WTC11 (cell line): ENCODE measurements around the gene TESK2. TPM values are rescaled to one million over a fixed set of nuclear protein-coding genes. Genes with fewer than 3 reads are reported as not detected.
"Not testable (repeated sequence)": the region's sequence is repeated elsewhere in the genome, so short reads cannot be mapped to it uniquely, and the experiment has no call there.

ENCODE experiments used
- ATAC-seq: fragments of 200-7000 bp; cut with Tn5 transposase; 2 replicates; pipeline ENCODE4 v1.10.0; 2021; ENCODE audit warnings: mild to moderate bottlenecking, moderate library complexity
- CTCF ChIA-PET: fragments of 300-600 bp; sonication (Branson Sonifier 250); formaldehyde crosslinking; loops from one replicate; lab custom pipeline; 2021; ENCODE audit warnings: antibody characterized with exemption; lab: Charles Lee
- POLR2A ChIA-PET: fragments of 350-600 bp; sonication (Branson Sonifier 250); formaldehyde crosslinking; loops from one replicate; lab custom pipeline; 2021; ENCODE audit warnings: antibody characterized with exemption; lab: Charles Lee
- DNase-seq: peaks from one replicate; pipeline ENCODE4 v3.0.0; 2021; ENCODE audit warnings: low spot score
- H3K27ac Mint-ChIP-seq: 2 replicates; pipeline ENCODE4 v1.8.0; 2021; ENCODE audit warnings: mixed read lengths
- H3K27me3 Mint-ChIP-seq: 2 replicates; pipeline ENCODE4 v1.8.0; 2021; ENCODE audit warnings: low read depth, mild to moderate bottlenecking, moderate library complexity, mixed read lengths
- H3K36me3 Mint-ChIP-seq: 2 replicates; pipeline ENCODE4 v1.8.0; 2021; ENCODE audit warnings: mixed read lengths
- H3K4me1 Mint-ChIP-seq: 2 replicates; pipeline ENCODE4 v1.8.0; 2022; ENCODE audit warnings: mixed read lengths
- H3K4me3 Mint-ChIP-seq: 2 replicates; pipeline ENCODE4 v1.8.0; 2021; ENCODE audit warnings: mild to moderate bottlenecking, moderate library complexity, mixed read lengths
- H3K9me3 Mint-ChIP-seq: 2 replicates; pipeline ENCODE4 v1.8.0; 2021; ENCODE audit warnings: mixed read lengths
- FOXP1 ChIP-seq: sonication (generic); formaldehyde crosslinking; IDR thresholded peaks from 2 replicates; pipeline ENCODE4 v1.8.0; 2022; ENCODE audit warnings: missing genetic modification reagents, mild to moderate bottlenecking, moderate library complexity, borderline replicate concordance
- GTF2I ChIP-seq: fragments of 250-450 bp; sonication (Bioruptor Pico); conservative IDR thresholded peaks from 2 replicates; pipeline ENCODE4 v1.4.0; 2021; ENCODE audit warnings: mild to moderate bottlenecking
- PRRX2 ChIP-seq: fragments of 250-450 bp; sonication (Bioruptor Pico); IDR thresholded peaks from 2 replicates; pipeline ENCODE4 v1.8.0; 2021; ENCODE audit warnings: mild to moderate bottlenecking
- SMAD4 ChIP-seq: sonication (generic); formaldehyde crosslinking; IDR thresholded peaks from 2 replicates; pipeline ENCODE4 v1.8.0; 2022; ENCODE audit warnings: mild to moderate bottlenecking, missing genetic modification reagents
- SOX15 ChIP-seq: fragments of 250-450 bp; sonication (Bioruptor Pico); IDR thresholded peaks from 2 replicates; pipeline ENCODE4 v1.9.0; 2021; ENCODE audit warnings: mild to moderate bottlenecking
- TEAD1 ChIP-seq: sonication (generic); formaldehyde crosslinking; IDR thresholded peaks from 2 replicates; pipeline ENCODE4 v1.8.0; 2022; ENCODE audit warnings: mild to moderate bottlenecking, missing genetic modification reagents
- TEAD4 ChIP-seq: sonication (generic); formaldehyde crosslinking; IDR thresholded peaks from 2 replicates; pipeline ENCODE4 v1.8.0; 2022; ENCODE audit warnings: mild to moderate bottlenecking, missing genetic modification reagents
- TP53 ChIP-seq: sonication (generic); formaldehyde crosslinking; IDR thresholded peaks from 2 replicates; pipeline ENCODE4 v1.8.1; 2023; ENCODE audit warnings: mild to moderate bottlenecking, missing genetic modification reagents
- ZBTB21 ChIP-seq: sonication (generic); formaldehyde crosslinking; IDR thresholded peaks from 2 replicates; pipeline ENCODE4 v1.8.1; 2023; ENCODE audit warnings: mild to moderate bottlenecking, missing genetic modification reagents, borderline replicate concordance
- ZNF138 ChIP-seq: sonication (generic); formaldehyde crosslinking; conservative IDR thresholded peaks from 2 replicates; pipeline ENCODE4 v1.8.1; 2022; ENCODE audit warnings: mild to moderate bottlenecking, moderate library complexity, missing genetic modification reagents
- ZNF317 ChIP-seq: sonication (generic); formaldehyde crosslinking; IDR thresholded peaks from 2 replicates; pipeline ENCODE4 v1.8.1; 2023; ENCODE audit warnings: low read depth, mild to moderate bottlenecking, moderate library complexity, missing genetic modification reagents, borderline replicate concordance
- total RNA-seq: library from RNA; stranded (reverse); gene quantifications from 3 replicates; pipeline ENCODE4 v1.2.3, GENCODE V29; 2021
- TF ChIP-seq, protein P1 (sequence below): sonication (generic); formaldehyde crosslinking; IDR thresholded peaks from 2 replicates; pipeline ENCODE4 v1.8.0; 2023; ENCODE audit warnings: mild to moderate bottlenecking, missing genetic modification reagents
- TF ChIP-seq, protein P2 (sequence below): sonication (generic); formaldehyde crosslinking; conservative IDR thresholded peaks from 2 replicates; pipeline ENCODE4 v1.8.1; 2022; ENCODE audit warnings: mild to moderate bottlenecking, missing genetic modification reagents
- TF ChIP-seq, protein P3 (sequence below): sonication (generic); formaldehyde crosslinking; IDR thresholded peaks from 2 replicates; pipeline ENCODE4 v1.8.0; 2022; ENCODE audit warnings: mild to moderate bottlenecking, missing genetic modification reagents
- TF ChIP-seq, protein P4 (sequence below): sonication (generic); formaldehyde crosslinking; IDR thresholded peaks from 2 replicates; pipeline ENCODE4 v1.8.0; 2022; ENCODE audit warnings: mild to moderate bottlenecking, missing genetic modification reagents
- TF ChIP-seq, protein P5 (sequence below): sonication (generic); formaldehyde crosslinking; IDR thresholded peaks from 2 replicates; pipeline ENCODE4 v1.8.1; 2023; ENCODE audit warnings: mild to moderate bottlenecking, missing genetic modification reagents
- TF ChIP-seq, protein P6 (sequence below): fragments of 250-450 bp; sonication (Bioruptor Pico); conservative IDR thresholded peaks from 2 replicates; pipeline ENCODE4 v1.9.0; 2021; ENCODE audit warnings: mild to moderate bottlenecking
- TF ChIP-seq, protein P7 (sequence below): sonication (generic); formaldehyde crosslinking; IDR thresholded peaks from 2 replicates; pipeline ENCODE4 v1.8.0; 2022; ENCODE audit warnings: mild to moderate bottlenecking, missing genetic modification reagents
- TF ChIP-seq, protein P8 (sequence below): fragments of 200-600 bp; IDR thresholded peaks from 2 replicates; pipeline ENCODE4 v1.8.0; 2022; ENCODE audit warnings: antibody characterized with exemption
- TF ChIP-seq, protein P9 (sequence below): sonication (generic); formaldehyde crosslinking; IDR thresholded peaks from 2 replicates; pipeline ENCODE4 v1.8.1; 2023; ENCODE audit warnings: mild to moderate bottlenecking, missing genetic modification reagents

TESK2 gene
- total RNA-seq, 1 experiment from 2014 or later = 13.3 TPM

DNA sequence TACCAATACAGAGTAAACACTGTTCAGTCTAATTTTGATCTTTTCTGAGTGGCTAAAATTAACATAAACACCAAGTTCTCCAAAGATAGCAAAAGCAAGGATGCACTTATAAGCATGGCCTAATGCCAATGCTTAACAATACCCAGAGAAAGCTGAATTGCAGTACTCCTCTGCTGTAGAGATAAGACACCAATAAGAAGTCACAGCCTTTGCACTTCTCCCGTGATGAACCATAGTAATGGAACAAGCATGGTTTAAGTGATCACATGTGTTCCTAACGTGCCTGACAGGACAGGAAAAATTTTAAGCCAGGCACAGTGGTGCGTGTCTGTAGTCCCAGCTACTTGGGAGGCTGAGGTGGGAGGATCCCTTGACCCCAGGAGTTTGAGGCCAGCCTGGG lies 25.1 kb upstream of the TESK2 start:
- CTCF ChIA-PET = no interaction called here
- H3K9me3 Mint-ChIP-seq = no peaks in the 10 kb centered on the region
- peak overlapping the region; percentile 42; the same call in 1 of the 2 replicates for H3K27ac Mint-ChIP-seq
- peaks cover 77% of the 10 kb centered on the region for H3K36me3 Mint-ChIP-seq
- POLR2A ChIA-PET = no interaction called here
- TF ChIP-seq, protein P1, sequence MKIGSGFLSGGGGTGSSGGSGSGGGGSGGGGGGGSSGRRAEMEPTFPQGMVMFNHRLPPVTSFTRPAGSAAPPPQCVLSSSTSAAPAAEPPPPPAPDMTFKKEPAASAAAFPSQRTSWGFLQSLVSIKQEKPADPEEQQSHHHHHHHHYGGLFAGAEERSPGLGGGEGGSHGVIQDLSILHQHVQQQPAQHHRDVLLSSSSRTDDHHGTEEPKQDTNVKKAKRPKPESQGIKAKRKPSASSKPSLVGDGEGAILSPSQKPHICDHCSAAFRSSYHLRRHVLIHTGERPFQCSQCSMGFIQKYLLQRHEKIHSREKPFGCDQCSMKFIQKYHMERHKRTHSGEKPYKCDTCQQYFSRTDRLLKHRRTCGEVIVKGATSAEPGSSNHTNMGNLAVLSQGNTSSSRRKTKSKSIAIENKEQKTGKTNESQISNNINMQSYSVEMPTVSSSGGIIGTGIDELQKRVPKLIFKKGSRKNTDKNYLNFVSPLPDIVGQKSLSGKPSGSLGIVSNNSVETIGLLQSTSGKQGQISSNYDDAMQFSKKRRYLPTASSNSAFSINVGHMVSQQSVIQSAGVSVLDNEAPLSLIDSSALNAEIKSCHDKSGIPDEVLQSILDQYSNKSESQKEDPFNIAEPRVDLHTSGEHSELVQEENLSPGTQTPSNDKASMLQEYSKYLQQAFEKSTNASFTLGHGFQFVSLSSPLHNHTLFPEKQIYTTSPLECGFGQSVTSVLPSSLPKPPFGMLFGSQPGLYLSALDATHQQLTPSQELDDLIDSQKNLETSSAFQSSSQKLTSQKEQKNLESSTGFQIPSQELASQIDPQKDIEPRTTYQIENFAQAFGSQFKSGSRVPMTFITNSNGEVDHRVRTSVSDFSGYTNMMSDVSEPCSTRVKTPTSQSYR (CRISPR knock-in tag) = no peak
- TF ChIP-seq PRRX2 (CRISPR knock-in tag) (no peak), ZNF317 (no peak), TEAD4 (CRISPR knock-in tag) (no peak), ZBTB21 (CRISPR knock-in tag) (no peak), GTF2I (CRISPR knock-in tag) (no peak), TP53 (CRISPR knock-in tag) (no peak), SMAD4 (CRISPR knock-in tag) (no peak), FOXP1 (CRISPR knock-in tag) (no peak), SOX15 (CRISPR knock-in tag) (no peak), TEAD1 (CRISPR knock-in tag) (no peak), ZNF138 (CRISPR knock-in tag) (no peak)
- TF ChIP-seq, protein P2, sequence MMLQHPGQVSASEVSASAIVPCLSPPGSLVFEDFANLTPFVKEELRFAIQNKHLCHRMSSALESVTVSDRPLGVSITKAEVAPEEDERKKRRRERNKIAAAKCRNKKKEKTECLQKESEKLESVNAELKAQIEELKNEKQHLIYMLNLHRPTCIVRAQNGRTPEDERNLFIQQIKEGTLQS (CRISPR knock-in tag) = no peak
- TF ChIP-seq, protein P3, sequence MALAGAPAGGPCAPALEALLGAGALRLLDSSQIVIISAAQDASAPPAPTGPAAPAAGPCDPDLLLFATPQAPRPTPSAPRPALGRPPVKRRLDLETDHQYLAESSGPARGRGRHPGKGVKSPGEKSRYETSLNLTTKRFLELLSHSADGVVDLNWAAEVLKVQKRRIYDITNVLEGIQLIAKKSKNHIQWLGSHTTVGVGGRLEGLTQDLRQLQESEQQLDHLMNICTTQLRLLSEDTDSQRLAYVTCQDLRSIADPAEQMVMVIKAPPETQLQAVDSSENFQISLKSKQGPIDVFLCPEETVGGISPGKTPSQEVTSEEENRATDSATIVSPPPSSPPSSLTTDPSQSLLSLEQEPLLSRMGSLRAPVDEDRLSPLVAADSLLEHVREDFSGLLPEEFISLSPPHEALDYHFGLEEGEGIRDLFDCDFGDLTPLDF = no peak
- TF ChIP-seq, protein P4, sequence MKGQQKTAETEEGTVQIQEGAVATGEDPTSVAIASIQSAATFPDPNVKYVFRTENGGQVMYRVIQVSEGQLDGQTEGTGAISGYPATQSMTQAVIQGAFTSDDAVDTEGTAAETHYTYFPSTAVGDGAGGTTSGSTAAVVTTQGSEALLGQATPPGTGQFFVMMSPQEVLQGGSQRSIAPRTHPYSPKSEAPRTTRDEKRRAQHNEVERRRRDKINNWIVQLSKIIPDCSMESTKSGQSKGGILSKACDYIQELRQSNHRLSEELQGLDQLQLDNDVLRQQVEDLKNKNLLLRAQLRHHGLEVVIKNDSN (CRISPR knock-in tag) = no peak
- TF ChIP-seq, protein P5, sequence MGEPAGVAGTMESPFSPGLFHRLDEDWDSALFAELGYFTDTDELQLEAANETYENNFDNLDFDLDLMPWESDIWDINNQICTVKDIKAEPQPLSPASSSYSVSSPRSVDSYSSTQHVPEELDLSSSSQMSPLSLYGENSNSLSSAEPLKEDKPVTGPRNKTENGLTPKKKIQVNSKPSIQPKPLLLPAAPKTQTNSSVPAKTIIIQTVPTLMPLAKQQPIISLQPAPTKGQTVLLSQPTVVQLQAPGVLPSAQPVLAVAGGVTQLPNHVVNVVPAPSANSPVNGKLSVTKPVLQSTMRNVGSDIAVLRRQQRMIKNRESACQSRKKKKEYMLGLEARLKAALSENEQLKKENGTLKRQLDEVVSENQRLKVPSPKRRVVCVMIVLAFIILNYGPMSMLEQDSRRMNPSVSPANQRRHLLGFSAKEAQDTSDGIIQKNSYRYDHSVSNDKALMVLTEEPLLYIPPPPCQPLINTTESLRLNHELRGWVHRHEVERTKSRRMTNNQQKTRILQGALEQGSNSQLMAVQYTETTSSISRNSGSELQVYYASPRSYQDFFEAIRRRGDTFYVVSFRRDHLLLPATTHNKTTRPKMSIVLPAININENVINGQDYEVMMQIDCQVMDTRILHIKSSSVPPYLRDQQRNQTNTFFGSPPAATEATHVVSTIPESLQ (CRISPR knock-in tag) = no peak
- TF ChIP-seq, protein P6, sequence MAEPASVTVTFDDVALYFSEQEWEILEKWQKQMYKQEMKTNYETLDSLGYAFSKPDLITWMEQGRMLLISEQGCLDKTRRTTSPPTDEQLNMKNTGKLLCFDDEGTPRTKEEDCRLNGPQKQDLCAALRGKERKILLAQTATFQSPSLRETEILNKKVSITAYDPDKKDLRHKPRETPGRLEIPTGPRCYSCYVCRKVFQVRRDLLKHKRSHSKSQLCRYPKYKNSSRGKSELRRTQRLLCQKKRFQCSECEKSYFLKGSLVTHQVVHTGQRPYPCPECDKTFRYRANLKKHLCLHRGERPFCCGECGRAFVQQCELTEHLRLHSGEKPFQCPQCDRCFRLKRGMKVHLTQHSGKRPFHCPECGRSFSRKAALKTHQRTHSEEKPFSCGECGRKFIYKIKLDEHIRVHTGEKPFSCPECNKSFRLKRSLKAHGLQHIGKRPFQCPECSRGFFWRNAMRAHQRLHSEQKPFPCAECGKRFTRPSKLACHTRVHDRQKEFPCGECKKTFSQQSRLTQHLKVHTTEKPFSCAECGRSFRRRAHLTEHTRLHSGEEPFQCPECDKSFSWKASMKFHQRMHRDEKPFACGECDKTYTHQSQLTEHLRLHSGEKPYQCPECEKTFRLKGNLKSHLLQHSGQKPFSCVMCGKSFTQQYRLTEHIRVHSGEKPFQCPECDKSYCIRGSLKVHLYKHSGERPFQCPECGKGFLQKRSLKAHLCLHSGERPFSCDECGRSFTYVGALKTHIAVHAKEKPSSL (CRISPR knock-in tag) = no peak
- TF ChIP-seq, protein P7, sequence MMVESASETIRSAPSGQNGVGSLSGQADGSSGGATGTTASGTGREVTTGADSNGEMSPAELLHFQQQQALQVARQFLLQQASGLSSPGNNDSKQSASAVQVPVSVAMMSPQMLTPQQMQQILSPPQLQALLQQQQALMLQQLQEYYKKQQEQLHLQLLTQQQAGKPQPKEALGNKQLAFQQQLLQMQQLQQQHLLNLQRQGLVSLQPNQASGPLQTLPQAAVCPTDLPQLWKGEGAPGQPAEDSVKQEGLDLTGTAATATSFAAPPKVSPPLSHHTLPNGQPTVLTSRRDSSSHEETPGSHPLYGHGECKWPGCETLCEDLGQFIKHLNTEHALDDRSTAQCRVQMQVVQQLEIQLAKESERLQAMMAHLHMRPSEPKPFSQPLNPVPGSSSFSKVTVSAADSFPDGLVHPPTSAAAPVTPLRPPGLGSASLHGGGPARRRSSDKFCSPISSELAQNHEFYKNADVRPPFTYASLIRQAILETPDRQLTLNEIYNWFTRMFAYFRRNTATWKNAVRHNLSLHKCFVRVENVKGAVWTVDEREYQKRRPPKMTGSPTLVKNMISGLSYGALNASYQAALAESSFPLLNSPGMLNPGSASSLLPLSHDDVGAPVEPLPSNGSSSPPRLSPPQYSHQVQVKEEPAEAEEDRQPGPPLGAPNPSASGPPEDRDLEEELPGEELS (CRISPR knock-in tag) = no peak
- TF ChIP-seq, protein P8, sequence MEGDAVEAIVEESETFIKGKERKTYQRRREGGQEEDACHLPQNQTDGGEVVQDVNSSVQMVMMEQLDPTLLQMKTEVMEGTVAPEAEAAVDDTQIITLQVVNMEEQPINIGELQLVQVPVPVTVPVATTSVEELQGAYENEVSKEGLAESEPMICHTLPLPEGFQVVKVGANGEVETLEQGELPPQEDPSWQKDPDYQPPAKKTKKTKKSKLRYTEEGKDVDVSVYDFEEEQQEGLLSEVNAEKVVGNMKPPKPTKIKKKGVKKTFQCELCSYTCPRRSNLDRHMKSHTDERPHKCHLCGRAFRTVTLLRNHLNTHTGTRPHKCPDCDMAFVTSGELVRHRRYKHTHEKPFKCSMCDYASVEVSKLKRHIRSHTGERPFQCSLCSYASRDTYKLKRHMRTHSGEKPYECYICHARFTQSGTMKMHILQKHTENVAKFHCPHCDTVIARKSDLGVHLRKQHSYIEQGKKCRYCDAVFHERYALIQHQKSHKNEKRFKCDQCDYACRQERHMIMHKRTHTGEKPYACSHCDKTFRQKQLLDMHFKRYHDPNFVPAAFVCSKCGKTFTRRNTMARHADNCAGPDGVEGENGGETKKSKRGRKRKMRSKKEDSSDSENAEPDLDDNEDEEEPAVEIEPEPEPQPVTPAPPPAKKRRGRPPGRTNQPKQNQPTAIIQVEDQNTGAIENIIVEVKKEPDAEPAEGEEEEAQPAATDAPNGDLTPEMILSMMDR = no peak
- TF ChIP-seq, protein P9, sequence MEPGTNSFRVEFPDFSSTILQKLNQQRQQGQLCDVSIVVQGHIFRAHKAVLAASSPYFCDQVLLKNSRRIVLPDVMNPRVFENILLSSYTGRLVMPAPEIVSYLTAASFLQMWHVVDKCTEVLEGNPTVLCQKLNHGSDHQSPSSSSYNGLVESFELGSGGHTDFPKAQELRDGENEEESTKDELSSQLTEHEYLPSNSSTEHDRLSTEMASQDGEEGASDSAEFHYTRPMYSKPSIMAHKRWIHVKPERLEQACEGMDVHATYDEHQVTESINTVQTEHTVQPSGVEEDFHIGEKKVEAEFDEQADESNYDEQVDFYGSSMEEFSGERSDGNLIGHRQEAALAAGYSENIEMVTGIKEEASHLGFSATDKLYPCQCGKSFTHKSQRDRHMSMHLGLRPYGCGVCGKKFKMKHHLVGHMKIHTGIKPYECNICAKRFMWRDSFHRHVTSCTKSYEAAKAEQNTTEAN = no peak
- TF ChIP-seq, all 79 proteins: peak for 0
- DNase-seq = no peak
- Mint-ChIP-seq H3K4me1 (peaks cover 16% of the 10 kb centered on the region), H3K4me3 (no peak overlapping the region), H3K27me3 (no peaks in the 10 kb centered on the region)
- ATAC-seq = no peak

DNA sequence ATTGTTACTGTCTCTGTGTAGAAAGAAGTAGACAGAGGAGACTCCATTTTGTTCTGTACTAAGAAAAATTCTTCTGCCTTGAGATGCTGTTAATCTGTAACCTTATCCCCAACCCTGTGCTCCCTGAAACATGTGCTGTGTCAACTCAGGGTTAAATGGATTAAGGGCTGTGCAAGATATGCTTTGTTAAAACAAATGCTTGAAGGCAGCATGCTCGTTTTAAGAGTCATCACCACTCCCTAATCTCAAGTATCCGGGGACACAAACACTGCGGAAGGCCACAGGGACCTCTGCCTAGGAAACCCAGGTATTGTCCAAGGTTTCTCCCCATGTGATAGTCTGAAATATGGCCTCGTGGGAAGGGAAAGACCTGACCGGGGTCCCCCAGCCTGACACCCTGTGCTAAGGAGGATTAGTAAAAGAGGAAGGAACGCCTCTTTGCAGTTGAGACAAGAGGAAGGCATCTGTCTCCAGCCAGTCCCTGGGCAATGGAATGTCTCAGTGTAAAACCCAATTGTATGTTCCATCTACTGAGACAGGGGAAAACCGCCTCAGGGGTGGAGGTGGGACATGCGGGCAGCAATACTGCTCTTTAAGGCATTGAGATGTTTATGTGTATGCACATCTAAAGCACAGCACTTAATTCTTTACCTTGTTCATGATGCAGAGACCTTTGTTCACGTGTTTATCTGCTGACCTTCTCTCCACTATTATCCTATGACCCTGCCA lies 22.7 kb upstream of the TESK2 start:
- H3K27ac Mint-ChIP-seq, DNase-seq, H3K27me3 Mint-ChIP-seq, H3K4me3 Mint-ChIP-seq, ATAC-seq, H3K4me1 Mint-ChIP-seq, H3K9me3 Mint-ChIP-seq: not testable (repeated sequence)
- ChIA-PET CTCF (interaction anchor here (1.0 to 2.7 kb wide), 3 partner anchors 12 to 59 kb away, joined by 3 to 14 read pairs (median 5); no protein-coding TSS in a partner anchor), POLR2A (interaction anchor here (1.1 to 1.7 kb wide), 2 partner anchors 8 to 71 kb away, joined by 3 to 5 read pairs; partner anchors contain the start of gene PRDX1)
- peaks cover 81% of the 10 kb centered on the region for H3K36me3 Mint-ChIP-seq
